T-cell (primary cell): ENCODE results near the gene ERC2. TPM values are rescaled to one million over a fixed set of nuclear protein-coding genes. Genes with fewer than 3 reads are reported as not detected.

Experiments used
- ATAC-seq, 4 experiments: fragments of 200-7000 bp in 3 of 4; fragments of 150-1000 bp in 1 of 4; cut with Tn5 transposase; replicated peaks in 1 of 4; 1 replicate in 3 of 4; 2 replicates in 1 of 4; pipeline ENCODE4 v1.10.0; 2021; ENCODE audit warnings: moderate library complexity in 3 of 4, mild to moderate bottlenecking in 2 of 4, moderate number of reproducible peaks in 1 of 4
- CTCF ChIA-PET, 2 donors: fragments of 300-600 bp; sonication (Branson Sonifier 250); formaldehyde crosslinking; loops; one replicate each; lab custom pipeline; 2022; ENCODE audit warnings: antibody characterized with exemption in 2 of 2; lab: Charles Lee
- POLR2A ChIA-PET, 2 donors: fragments of 300-600 bp; sonication (Branson Sonifier 250); formaldehyde crosslinking; loops; one replicate each; lab custom pipeline; 2022; ENCODE audit warnings: antibody characterized with exemption in 2 of 2; lab: Charles Lee
- DNase-seq, 35 experiments: peaks; one replicate each; pipeline versions ENCODE4 v3.0.0 to v3.0.0-alpha.2; 2013 to 2023
- H3K27ac ChIP-seq: one replicate; pipeline ENCODE4 v1.5.1; 2013; ENCODE audit warnings: low read length
- H3K27me3 ChIP-seq, 2 experiments: replicated peaks in 1 of 2; 1 replicate in 1 of 2; 2 replicates in 1 of 2; pipeline versions ENCODE4 v1.6.1 to v1.7.0; 2013; ENCODE audit warnings: low read length in 1 of 2, mixed read lengths in 1 of 2; ENCODE audit not compliant: control insufficient read depth in 2 of 2, insufficient read depth in 2 of 2; ENCODE audit errors: extremely low read depth in 1 of 2
- H3K36me3 ChIP-seq, 2 donors: 1 replicate in 1 of 2; 2 replicates in 1 of 2; pipeline versions ENCODE4 v1.6.1 to v1.7.0; 2013; ENCODE audit warnings: low read length in 1 of 2; ENCODE audit not compliant: control insufficient read depth in 2 of 2, insufficient read depth in 1 of 2; ENCODE audit errors: extremely low read depth in 1 of 2
- H3K4me1 ChIP-seq, 2 experiments: 1 replicate in 1 of 2; 2 replicates in 1 of 2; pipeline versions ENCODE4 v1.6.1 to v1.7.0; 2013; ENCODE audit warnings: low read length in 2 of 2, mixed read lengths in 1 of 2; ENCODE audit not compliant: insufficient read depth in 2 of 2, control insufficient read depth in 1 of 2; ENCODE audit errors: extremely low read depth in 1 of 2
- H3K4me3 ChIP-seq, 2 donors: 1 replicate in 1 of 2; 2 replicates in 1 of 2; pipeline versions ENCODE4 v1.5.1 to v1.7.0; 2013; ENCODE audit warnings: mild to moderate bottlenecking in 2 of 2, low read length in 1 of 2, moderate library complexity in 1 of 2; ENCODE audit not compliant: control insufficient read depth in 1 of 2; ENCODE audit errors: extremely low read depth in 1 of 2
- H3K9me3 ChIP-seq: 2 replicates; pipeline ENCODE4 v1.7.0; 2013
- H3K27ac Mint-ChIP-seq, 2 donors: one replicate each; pipeline ENCODE4 v1.8.0; 2020 to 2021; ENCODE audit warnings: mild to moderate bottlenecking in 2 of 2, mixed read lengths in 2 of 2
- H3K27me3 Mint-ChIP-seq, 2 donors: one replicate each; pipeline ENCODE4 v1.8.0; 2021 to 2022; ENCODE audit warnings: mixed read lengths in 2 of 2
- H3K36me3 Mint-ChIP-seq: one replicate; pipeline ENCODE4 v1.8.0; 2021; ENCODE audit warnings: mixed read lengths
- H3K4me1 Mint-ChIP-seq, 3 donors: one replicate each; pipeline ENCODE4 v1.8.0; 2020 to 2022; ENCODE audit warnings: mixed read lengths in 3 of 3, mild to moderate bottlenecking in 1 of 3
- H3K4me3 Mint-ChIP-seq, 3 donors: one replicate each; pipeline ENCODE4 v1.8.0; 2020 to 2022; ENCODE audit warnings: mild to moderate bottlenecking in 3 of 3, mixed read lengths in 3 of 3, moderate library complexity in 3 of 3
- H3K9me3 Mint-ChIP-seq, 3 donors: one replicate each; pipeline ENCODE4 v1.8.0; 2020 to 2022; ENCODE audit warnings: mixed read lengths in 3 of 3
- WGBS: methylation state at CpG from one replicate; pipeline ENCODE4 v1.1.5; 2013; ENCODE audit warnings: missing lambda C conversion rate; ENCODE audit not compliant: insufficient coverage; 5-methylcytosine and 5-hydroxymethylcytosine counted together
- total RNA-seq, 35 experiments: library from RNA in 6 of 35; stranded (reverse) in 6 of 35; fragments of 120-200 nt in 1 of 35; gene quantifications; one replicate each; pipeline versions ENCODE4 v1.2.1 to v1.2.4 and lab custom pipeline; 2013 to 2026

The ERC2 gene
- total RNA-seq, 5 donors from 2014 or later (not counting 1 experiment from before 2014, with no cell fraction given) = not detected

DNA sequence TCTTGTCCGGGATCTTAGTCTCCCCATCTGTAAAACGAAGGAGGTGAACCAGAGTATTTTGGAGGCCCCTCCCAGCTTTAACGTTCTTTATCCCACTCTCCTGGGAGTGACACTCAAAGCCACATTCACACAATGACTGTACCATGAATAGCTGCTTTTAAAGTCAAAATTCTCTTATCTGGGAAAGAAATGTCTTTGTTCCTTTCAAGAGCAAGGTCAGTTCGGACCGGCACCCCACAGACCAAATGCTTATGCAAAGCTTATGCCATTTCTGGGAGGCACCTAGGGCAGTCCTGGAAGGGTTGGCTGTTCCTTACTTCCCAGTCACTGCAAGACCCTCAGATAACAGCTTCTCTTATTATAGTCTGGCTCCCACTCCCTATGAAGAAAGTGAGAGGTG is 927.7 kb downstream of the ERC2 start:
- peaks cover 0 to 3% (median 0%) of the 10 kb centered on the region in 3 donors for H3K9me3 Mint-ChIP-seq
- no peak for ATAC-seq
- DNase-seq = no peak
- Histone ChIP-seq H3K4me3 (no peak overlapping the region), H3K27ac (no peak overlapping the region), H3K9me3 (no peaks in the 10 kb centered on the region), H3K4me1 (no peaks in the 10 kb centered on the region), H3K27me3 (no peaks in the 10 kb centered on the region), H3K36me3 (no peaks in the 10 kb centered on the region)
- WGBS = 63% methylated on average over 4 of the region's 5 CpGs
- ChIA-PET POLR2A (no interaction called here), CTCF (no interaction called here)
- no peak overlapping the region for H3K4me3 Mint-ChIP-seq
- H3K27ac Mint-ChIP-seq = no peak overlapping the region
- H3K36me3 Mint-ChIP-seq = no peaks in the 10 kb centered on the region
- H3K27me3 Mint-ChIP-seq = no peaks in the 10 kb centered on the region
- H3K4me1 Mint-ChIP-seq = no peaks in the 10 kb centered on the region

DNA sequence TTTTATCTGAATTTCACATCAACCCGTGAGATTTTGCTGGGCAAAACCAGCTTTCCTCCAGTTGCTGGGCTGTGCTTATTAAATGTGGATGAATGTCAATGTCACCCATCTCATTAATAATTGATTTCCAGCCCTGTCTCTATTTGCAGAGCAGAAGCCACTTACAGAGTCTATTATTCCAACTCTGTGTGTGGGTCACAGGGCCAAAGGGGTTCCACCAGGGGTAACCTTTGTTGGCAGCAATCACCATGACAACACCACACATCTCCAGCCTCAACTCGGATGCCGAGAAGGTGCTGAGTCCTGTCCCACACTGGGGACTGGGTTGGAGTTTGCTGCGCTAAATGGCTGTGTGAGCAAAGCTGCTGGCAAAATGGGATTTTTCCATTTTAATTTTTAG is 930.1 kb downstream of the ERC2 start:
- Mint-ChIP-seq H3K27ac (no peak overlapping the region), H3K4me3 (no peak overlapping the region), H3K27me3 (peaks cover 0 to 2% of the 10 kb centered on the region in 2 donors), H3K4me1 (no peaks in the 10 kb centered on the region), H3K36me3 (no peaks in the 10 kb centered on the region), H3K9me3 (no peaks in the 10 kb centered on the region)
- H3K36me3 ChIP-seq = no peaks in the 10 kb centered on the region
- no peaks in the 10 kb centered on the region for H3K4me1 ChIP-seq
- H3K9me3 ChIP-seq = no peaks in the 10 kb centered on the region
- ChIA-PET POLR2A (no interaction called here), CTCF (no interaction called here)
- 90% methylated on average over 2 of the region's 4 CpGs for WGBS
- no peak overlapping the region for H3K4me3 ChIP-seq
- DNase-seq (no peak), ATAC-seq (no peak)
- peaks cover 0 to 3% of the 10 kb centered on the region in 2 experiments for H3K27me3 ChIP-seq
- no peak overlapping the region for H3K27ac ChIP-seq

DNA sequence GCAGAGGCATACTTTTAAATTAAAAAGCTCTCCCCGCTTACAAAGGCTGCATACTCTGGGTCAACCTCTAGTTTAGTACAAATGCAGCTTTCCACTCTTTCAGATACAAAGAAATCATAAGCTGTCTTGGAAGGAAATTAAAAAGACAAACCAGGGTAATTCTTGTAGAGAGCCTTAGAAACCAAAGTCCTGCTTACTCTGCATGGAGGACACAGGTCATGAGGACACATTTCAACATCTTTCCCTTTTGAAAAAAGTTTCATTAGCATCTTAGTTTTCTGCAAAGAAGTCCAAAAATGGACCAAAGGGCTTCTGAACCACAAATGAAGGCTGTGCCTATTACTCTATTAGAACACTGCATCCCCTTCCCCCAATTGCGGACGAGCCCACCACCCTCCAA is 930.7 kb downstream of the ERC2 start:
- POLR2A ChIA-PET = no interaction called here
- WGBS = no CpG with 5 or more reads among the region's 3 CpGs
- Histone ChIP-seq H3K27me3 (peaks cover 0 to 3% of the 10 kb centered on the region in 2 experiments), H3K4me1 (no peaks in the 10 kb centered on the region), H3K27ac (no peak overlapping the region), H3K9me3 (no peaks in the 10 kb centered on the region), H3K36me3 (no peaks in the 10 kb centered on the region), H3K4me3 (no peak overlapping the region)
- DNase-seq (no peak), ATAC-seq (no peak)
- no peak overlapping the region for H3K4me3 Mint-ChIP-seq
- CTCF ChIA-PET = no interaction called here
- H3K9me3 Mint-ChIP-seq = no peaks in the 10 kb centered on the region
- no peaks in the 10 kb centered on the region for H3K4me1 Mint-ChIP-seq
- H3K27ac Mint-ChIP-seq = no peak overlapping the region
- H3K27me3 Mint-ChIP-seq = peaks cover 0 to 2% of the 10 kb centered on the region in 2 donors
- H3K36me3 Mint-ChIP-seq = no peaks in the 10 kb centered on the region

DNA sequence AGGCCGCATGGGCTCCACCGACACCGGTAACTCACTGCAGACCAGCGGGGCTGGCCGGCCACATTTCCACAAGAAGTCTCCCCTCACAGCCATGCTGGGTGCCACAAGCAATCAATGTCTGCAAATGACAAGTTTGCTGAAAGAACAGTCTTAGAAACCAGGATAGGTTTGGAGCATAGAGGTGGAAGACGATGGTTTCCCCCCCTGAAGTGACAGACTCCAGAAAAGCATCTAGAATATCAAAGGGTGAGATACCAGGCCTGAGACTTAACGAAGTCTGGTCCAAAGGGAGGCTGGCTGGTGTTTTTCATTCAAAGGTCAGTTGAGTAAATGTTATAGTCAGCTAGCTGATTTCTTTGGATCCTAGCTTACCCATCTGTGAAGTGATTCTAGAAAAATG is 931.1 kb downstream of the ERC2 start:
- Mint-ChIP-seq H3K36me3 (no peaks in the 10 kb centered on the region), H3K27ac (no peak overlapping the region), H3K27me3 (peaks cover 0 to 2% of the 10 kb centered on the region in 2 donors), H3K4me1 (no peaks in the 10 kb centered on the region), H3K9me3 (no peaks in the 10 kb centered on the region), H3K4me3 (no peak overlapping the region)
- no peak for DNase-seq
- ChIA-PET CTCF (no interaction called here), POLR2A (no interaction called here)
- Histone ChIP-seq H3K9me3 (no peaks in the 10 kb centered on the region), H3K27ac (no peak overlapping the region), H3K4me1 (no peaks in the 10 kb centered on the region), H3K36me3 (no peaks in the 10 kb centered on the region), H3K27me3 (peaks cover 0 to 3% of the 10 kb centered on the region in 2 experiments), H3K4me3 (no peak overlapping the region)
- no peak for ATAC-seq
- 72% methylated on average over 3 of the region's 7 CpGs for WGBS

DNA sequence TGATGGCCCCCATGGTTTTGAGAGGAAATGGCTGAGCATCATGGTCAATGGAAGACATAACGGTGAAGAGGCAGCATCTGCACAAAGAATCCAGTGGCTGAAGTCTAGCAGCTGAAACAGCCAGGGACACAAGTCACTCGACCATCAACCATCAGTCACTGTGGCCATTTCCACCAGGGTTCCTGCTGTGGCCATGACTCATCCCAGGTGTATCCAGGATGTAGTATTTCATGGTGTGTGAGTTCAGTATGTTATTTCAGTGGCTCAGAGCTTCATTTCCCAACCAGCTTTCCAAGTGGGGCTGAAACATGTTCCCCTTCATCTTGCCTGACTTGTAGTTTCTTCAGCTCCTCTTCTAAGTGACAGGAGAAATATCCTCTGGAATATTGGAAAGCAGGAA is 933.4 kb downstream of the ERC2 start:
- Mint-ChIP-seq H3K27ac (no peak overlapping the region), H3K9me3 (no peaks in the 10 kb centered on the region), H3K4me1 (no peaks in the 10 kb centered on the region), H3K36me3 (no peaks in the 10 kb centered on the region), H3K4me3 (no peak overlapping the region), H3K27me3 (peaks cover 0 to 2% of the 10 kb centered on the region in 2 donors)
- DNase-seq (no peak), ATAC-seq (no peak)
- ChIA-PET CTCF (no interaction called here), POLR2A (no interaction called here)
- WGBS = 83% methylated on average over 1 of the region's 2 CpGs
- Histone ChIP-seq H3K4me3 (no peak overlapping the region), H3K9me3 (no peaks in the 10 kb centered on the region), H3K27ac (no peak overlapping the region), H3K27me3 (peaks cover 0 to 3% of the 10 kb centered on the region in 2 experiments), H3K36me3 (no peaks in the 10 kb centered on the region), H3K4me1 (no peaks in the 10 kb centered on the region)

DNA sequence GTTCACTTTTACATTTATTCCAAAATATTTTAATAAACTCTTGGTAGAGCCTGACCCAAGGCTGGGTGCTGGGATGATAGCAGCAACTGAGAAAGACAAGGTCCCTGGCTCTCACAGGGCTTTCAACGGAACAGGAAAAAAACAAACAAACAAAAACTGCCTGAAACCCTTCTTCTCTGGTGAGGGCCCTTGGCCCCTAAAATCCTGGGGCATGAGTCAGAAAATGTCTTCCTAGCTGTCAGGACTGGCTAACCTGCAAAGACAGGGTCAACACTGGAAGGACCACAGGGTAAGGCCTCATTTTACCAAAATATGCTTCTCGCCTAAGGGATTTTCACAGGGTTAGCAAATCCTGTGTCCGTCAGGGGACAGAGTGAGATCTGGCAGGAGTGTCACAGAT is 935.5 kb downstream of the ERC2 start:
- H3K27me3 ChIP-seq = peaks cover 0 to 3% of the 10 kb centered on the region in 2 experiments
- CTCF ChIA-PET = no interaction called here
- no peak for DNase-seq
- Mint-ChIP-seq H3K27ac (no peak overlapping the region), H3K9me3 (no peaks in the 10 kb centered on the region), H3K4me1 (no peaks in the 10 kb centered on the region), H3K27me3 (peaks cover 0 to 2% of the 10 kb centered on the region in 2 donors), H3K36me3 (no peaks in the 10 kb centered on the region), H3K4me3 (no peak overlapping the region)
- ATAC-seq = no peak
- H3K4me3 ChIP-seq = no peak overlapping the region
- WGBS = 94% methylated on average over 2 of the region's 3 CpGs
- no peaks in the 10 kb centered on the region for H3K4me1 ChIP-seq
- H3K36me3 ChIP-seq = no peaks in the 10 kb centered on the region
- H3K9me3 ChIP-seq = no peaks in the 10 kb centered on the region
- POLR2A ChIA-PET = interaction anchor here in 1 of 2 donors (0.6 kb wide), 1 partner anchor 1249 kb away, joined by 4 read pairs; no protein-coding TSS in a partner anchor
- H3K27ac ChIP-seq = no peak overlapping the region

DNA sequence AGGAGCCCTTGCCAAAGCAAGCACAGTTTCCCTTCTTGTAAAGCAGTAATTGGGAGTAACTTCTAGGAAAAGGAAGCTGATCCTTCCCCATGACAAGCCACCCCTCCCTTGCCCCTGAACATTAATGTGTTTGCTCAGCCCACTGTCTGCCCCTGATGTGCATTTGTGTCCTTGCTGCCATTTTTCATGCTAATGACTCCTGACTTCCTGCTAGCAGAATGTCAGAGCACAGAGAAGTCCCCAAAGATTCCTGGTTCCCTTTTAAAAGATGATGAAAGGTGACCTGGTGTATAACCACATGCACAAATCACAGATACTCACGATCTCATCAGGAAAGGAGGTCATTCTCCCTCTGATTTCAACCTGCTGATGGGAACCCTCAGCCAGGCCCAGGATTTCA is 936.9 kb downstream of the ERC2 start:
- POLR2A ChIA-PET = no interaction called here
- Mint-ChIP-seq H3K27ac (no peak overlapping the region), H3K27me3 (peaks cover 0 to 2% of the 10 kb centered on the region in 2 donors), H3K4me1 (no peaks in the 10 kb centered on the region), H3K4me3 (no peak overlapping the region), H3K36me3 (no peaks in the 10 kb centered on the region), H3K9me3 (no peaks in the 10 kb centered on the region)
- no peak overlapping the region for H3K4me3 ChIP-seq
- H3K36me3 ChIP-seq = no peaks in the 10 kb centered on the region
- no peak for ATAC-seq
- H3K9me3 ChIP-seq = no peaks in the 10 kb centered on the region
- no peak overlapping the region for H3K27ac ChIP-seq
- CTCF ChIA-PET = no interaction called here
- WGBS = 88% methylated on average over 1 of the region's 1 CpG
- no peak for DNase-seq
- H3K4me1 ChIP-seq = no peaks in the 10 kb centered on the region
- H3K27me3 ChIP-seq = peaks cover 0 to 3% of the 10 kb centered on the region in 2 experiments
